ENCODE results near the gene CKM. TPM values are rescaled to one million over a fixed set of nuclear protein-coding genes. Genes with fewer than 3 reads are reported as not detected.

Gene CKM
- total and polyA plus RNA-seq, 2 experiments from 2014 or later, result 1.0 to 1.3 TPM

- Histone ChIP-seq H3K4me2 (no peak overlapping the region), H4K20me1 (ENCODE audit: insufficient read depth, poor library complexity, severe bottlenecking) (no peaks in the 10 kb centered on the region), H3K4me3 (no peak overlapping the region), H3K36me3 (replicated peaks; ENCODE audit: insufficient read depth, low read depth) (peaks cover 4% of the 10 kb centered on the region), H3K9me3 (ENCODE audit: low read depth) (no peaks in the 10 kb centered on the region), H3K79me2 (no peaks in the 10 kb centered on the region), H2AFZ (no peak overlapping the region), H3K4me1 (ENCODE audit: insufficient read depth) (no peaks in the 10 kb centered on the region), H3K9me2 (replicated peaks; ENCODE audit: insufficient read depth) (no peaks in the 10 kb centered on the region), H3K27ac (no peak overlapping the region), H3K27me3 (no peaks in the 10 kb centered on the region)
- 100% methylated on average over 1 of the region's 1 CpG for WGBS (ENCODE audit: low lambda C conversion rate, missing lambda C conversion rate)
- TF ChIP-seq EZH2 (IDR thresholded peaks at IDR 0.05; ENCODE audit: borderline replicate concordance) (no peak), EZH2phosphoT487 (IDR thresholded peaks at IDR 0.05; ENCODE audit: low read depth, severe bottlenecking, unreplicated experiment) (no peak)
- TF ChIP-seq, protein P1, sequence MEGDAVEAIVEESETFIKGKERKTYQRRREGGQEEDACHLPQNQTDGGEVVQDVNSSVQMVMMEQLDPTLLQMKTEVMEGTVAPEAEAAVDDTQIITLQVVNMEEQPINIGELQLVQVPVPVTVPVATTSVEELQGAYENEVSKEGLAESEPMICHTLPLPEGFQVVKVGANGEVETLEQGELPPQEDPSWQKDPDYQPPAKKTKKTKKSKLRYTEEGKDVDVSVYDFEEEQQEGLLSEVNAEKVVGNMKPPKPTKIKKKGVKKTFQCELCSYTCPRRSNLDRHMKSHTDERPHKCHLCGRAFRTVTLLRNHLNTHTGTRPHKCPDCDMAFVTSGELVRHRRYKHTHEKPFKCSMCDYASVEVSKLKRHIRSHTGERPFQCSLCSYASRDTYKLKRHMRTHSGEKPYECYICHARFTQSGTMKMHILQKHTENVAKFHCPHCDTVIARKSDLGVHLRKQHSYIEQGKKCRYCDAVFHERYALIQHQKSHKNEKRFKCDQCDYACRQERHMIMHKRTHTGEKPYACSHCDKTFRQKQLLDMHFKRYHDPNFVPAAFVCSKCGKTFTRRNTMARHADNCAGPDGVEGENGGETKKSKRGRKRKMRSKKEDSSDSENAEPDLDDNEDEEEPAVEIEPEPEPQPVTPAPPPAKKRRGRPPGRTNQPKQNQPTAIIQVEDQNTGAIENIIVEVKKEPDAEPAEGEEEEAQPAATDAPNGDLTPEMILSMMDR (IDR thresholded peaks at IDR 0.05; ENCODE audit: poor library complexity), result no peak
- DNase-seq (ENCODE audit: low spot score), result no peak
Observed at GRCh38 chr19:45291834-45292233, 30.8 kb downstream of the CKM start.

DNA sequence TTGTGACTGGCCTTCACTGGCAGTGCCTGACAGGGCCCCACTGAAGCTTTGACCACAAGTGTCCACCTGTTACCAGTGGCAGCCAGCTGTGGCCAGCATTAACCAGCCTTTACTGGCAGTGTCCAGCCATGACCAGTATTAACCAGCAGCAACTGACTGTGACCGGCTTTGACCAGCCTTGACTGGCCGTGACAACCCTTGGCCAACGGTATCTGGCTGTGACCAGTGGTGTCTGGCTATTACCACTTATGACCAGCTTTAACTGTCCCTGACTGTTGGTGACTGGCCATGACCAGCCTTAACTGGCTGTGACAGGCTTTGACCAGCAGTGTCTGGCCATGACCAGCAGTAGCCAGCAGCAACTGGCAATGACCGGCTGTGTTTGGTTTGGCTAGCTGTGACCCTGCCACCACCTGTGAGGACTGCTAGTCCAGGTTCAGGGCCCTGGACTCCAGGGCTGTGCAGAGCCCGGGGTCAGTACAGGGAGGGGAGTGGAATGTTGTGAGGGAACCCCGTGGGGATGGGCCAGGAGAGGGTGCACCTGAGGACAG, 32.2 kb downstream of the CKM start:
- no peaks in the 10 kb centered on the region for H3K27me3 ChIP-seq
- no peaks in the 10 kb centered on the region for H3K9me2 ChIP-seq (replicated peaks; ENCODE audit: insufficient read depth)
- no peaks in the 10 kb centered on the region for H3K79me2 ChIP-seq
- no peaks in the 10 kb centered on the region for H3K36me3 ChIP-seq (replicated peaks; ENCODE audit: insufficient read depth, low read depth)
- TF ChIP-seq EZH2phosphoT487 (IDR thresholded peaks at IDR 0.05; ENCODE audit: low read depth, severe bottlenecking, unreplicated experiment) (no peak), EZH2 (IDR thresholded peaks at IDR 0.05; ENCODE audit: borderline replicate concordance) (no peak)
- TF ChIP-seq, protein P1 (IDR thresholded peaks at IDR 0.05; ENCODE audit: poor library complexity), result no peak
- H3K4me3 ChIP-seq, result no peak overlapping the region
- no peak overlapping the region for H3K4me2 ChIP-seq
- H3K9me3 ChIP-seq (ENCODE audit: low read depth), result no peaks in the 10 kb centered on the region
- 98% methylated on average over 5 of the region's 6 CpGs for WGBS (ENCODE audit: low lambda C conversion rate, missing lambda C conversion rate)
- no peak for DNase-seq (ENCODE audit: low spot score)
- no peaks in the 10 kb centered on the region for H4K20me1 ChIP-seq (ENCODE audit: insufficient read depth, poor library complexity, severe bottlenecking)
- no peak overlapping the region for H3K27ac ChIP-seq
- no peaks in the 10 kb centered on the region for H3K4me1 ChIP-seq (ENCODE audit: insufficient read depth)
- H2AFZ ChIP-seq, result no peak overlapping the region

GRCh38 chr19:45283443-45284033, 39.1 kb downstream of the CKM start:
- no peak overlapping the region for H2AFZ ChIP-seq
- no peaks in the 10 kb centered on the region for H4K20me1 ChIP-seq (ENCODE audit: insufficient read depth, poor library complexity, severe bottlenecking)
- no peaks in the 10 kb centered on the region for H3K4me1 ChIP-seq (ENCODE audit: insufficient read depth)
- DNase-seq (ENCODE audit: low spot score), result no peak
- H3K79me2 ChIP-seq, result no peaks in the 10 kb centered on the region
- no peak overlapping the region for H3K4me2 ChIP-seq
- WGBS (ENCODE audit: low lambda C conversion rate, missing lambda C conversion rate), result 92% methylated on average over 7 of the region's 7 CpGs
- H3K36me3 ChIP-seq (replicated peaks; ENCODE audit: insufficient read depth, low read depth), result no peaks in the 10 kb centered on the region
- H3K27me3 ChIP-seq, result no peaks in the 10 kb centered on the region
- no peaks in the 10 kb centered on the region for H3K9me3 ChIP-seq (ENCODE audit: low read depth)
- H3K9me2 ChIP-seq (replicated peaks; ENCODE audit: insufficient read depth), result no peaks in the 10 kb centered on the region
- H3K27ac ChIP-seq, result no peak overlapping the region
- no peak overlapping the region for H3K4me3 ChIP-seq
- TF ChIP-seq EZH2 (IDR thresholded peaks at IDR 0.05; ENCODE audit: borderline replicate concordance) (no peak), EZH2phosphoT487 (IDR thresholded peaks at IDR 0.05; ENCODE audit: low read depth, severe bottlenecking, unreplicated experiment) (no peak)
- TF ChIP-seq, protein P1 (IDR thresholded peaks at IDR 0.05; ENCODE audit: poor library complexity), result no peak

Data from hepatocyte (in vitro differentiated cells).